NCI-H1048 (cell line): ENCODE data around the gene PAX5.

Experiments
- DNase-seq: peaks from one replicate; lab custom pipeline; 2025; lab: John Stamatoyannopoulos, UW

The PAX5 gene

GRCh38 chr9:36858805-36859375, 175.2 kb downstream of the PAX5 start:
- DNase-seq = no peak

- no peak for DNase-seq
These were observed 178.4 kb downstream of the PAX5 start for GRCh38 chr9:36855448-36856315.

DNA sequence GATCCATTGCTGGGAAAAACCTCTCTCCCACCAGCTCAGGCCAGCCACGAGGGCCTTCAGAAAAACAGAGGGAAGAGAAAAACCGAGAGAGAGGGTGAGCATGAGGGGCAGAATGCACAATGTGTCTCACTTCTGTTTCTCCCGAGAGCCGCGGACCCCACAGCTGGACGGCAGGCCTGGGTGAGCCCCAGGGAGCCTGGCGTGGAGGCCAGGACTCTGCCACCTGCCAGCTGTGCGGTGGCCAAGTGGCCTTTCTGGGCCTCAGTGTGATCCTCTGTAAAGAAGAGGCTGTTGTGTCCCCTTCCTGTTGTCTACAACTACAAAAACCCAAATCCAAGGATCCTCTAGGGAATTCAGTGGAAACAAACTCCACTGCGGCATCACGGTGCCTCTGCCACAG, 179.3 kb downstream of the PAX5 start:
- no peak for DNase-seq

DNA sequence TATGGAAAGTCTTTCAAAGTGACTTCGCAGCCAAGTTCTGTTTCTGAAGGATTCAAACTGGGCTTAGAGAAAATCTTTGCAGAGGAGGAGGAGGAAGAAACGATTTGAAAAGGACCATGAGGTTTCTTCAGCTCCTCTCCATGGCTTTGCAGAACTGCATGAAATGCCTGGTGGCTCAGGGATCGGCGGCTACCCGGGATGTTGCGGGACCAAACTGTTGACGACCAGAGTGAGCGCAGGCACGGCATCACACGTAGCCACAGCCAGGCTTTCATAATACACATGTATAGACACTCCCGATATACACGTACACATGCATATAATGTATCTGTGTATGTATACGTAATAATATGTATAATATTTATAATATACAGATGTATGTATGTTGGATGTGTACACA, 180.0 kb downstream of the PAX5 start:
- no peak for DNase-seq

- no peak for DNase-seq
These were observed 180.8 kb downstream of the PAX5 start for GRCh38 chr9:36853233-36853632.

- no peak for DNase-seq
These were observed 184.1 kb downstream of the PAX5 start for GRCh38 chr9:36849943-36850342.

DNA sequence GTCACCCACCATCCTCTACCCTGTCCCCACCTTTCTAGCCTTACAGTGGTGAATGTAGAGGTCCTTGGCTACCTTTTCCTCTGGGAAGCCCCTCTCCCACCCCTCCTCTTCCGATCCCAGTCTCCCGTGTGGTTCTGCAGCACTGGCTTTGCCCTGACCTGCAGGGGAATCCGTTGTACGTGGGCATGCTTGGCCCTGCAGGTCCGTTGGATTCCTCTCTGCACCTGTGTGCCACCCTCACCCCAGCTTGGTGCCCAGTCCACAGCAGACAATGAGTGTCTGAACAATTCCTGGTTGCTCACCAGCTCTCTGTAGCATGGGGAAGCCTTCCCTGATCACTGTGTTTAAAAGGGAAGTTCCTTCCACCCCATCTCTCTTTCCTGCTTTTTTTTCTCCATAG, 185.1 kb downstream of the PAX5 start:
- no peak for DNase-seq

GRCh38 chr9:36847781-36848673, 186.0 kb downstream of the PAX5 start:
- no peak for DNase-seq

- DNase-seq = no peak
These were observed 187.4 kb downstream of the PAX5 start for GRCh38 chr9:36846621-36847020.

- no peak for DNase-seq
These were observed 188.2 kb downstream of the PAX5 start for GRCh38 chr9:36845844-36846243.

GRCh38 chr9:36844961-36845360, 189.1 kb downstream of the PAX5 start:
- DNase-seq = no peak

- no peak for DNase-seq
These were observed 190.1 kb downstream of the PAX5 start for GRCh38 chr9:36843964-36844363.

DNA sequence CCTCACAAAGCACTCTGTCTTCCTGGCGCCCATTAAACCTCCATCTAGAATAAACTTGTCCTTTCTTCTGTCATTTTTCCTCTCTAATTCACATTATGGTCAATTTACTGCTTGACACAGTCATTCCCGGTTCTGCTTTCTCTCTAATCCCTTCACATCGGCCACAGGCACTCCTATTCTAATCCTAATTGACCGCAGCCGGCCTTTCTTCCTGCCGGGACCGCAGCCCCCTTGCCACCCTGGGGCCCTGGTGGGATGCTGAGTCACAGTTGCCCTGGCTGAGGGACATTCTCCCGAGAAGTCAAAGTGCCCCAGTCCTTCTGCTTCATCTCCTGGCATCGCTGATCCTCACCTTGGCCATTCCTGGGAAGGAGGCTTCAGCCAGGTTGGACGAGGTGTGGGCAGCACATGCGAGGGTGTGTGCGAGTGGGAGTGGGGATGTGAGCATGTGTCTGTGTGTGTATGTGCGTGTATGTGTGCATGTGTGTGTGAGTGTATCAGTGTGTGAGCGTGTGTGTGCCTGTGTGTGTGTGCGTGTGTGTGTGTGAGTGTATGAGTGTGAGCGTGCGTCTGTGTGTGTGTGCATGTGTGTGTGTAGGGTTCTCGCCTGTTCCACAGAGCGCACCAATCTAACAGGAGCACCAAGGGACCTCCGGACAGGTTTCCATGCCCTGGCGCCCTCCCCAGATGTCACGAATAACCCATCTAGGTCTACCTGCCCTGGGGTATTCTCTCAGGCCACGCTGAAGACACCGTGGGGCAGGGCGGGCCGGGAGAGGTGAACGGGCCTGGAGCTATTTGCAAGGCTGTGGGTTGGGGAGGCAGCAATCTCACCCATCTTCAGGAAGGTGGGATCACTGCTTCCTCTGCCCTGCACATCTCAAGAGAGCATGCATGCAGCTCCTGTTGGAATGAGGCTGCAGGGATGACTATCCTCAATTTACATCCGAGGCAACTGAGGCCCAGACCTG, 191.2 kb downstream of the PAX5 start:
- no peak for DNase-seq

- DNase-seq = no peak
These were observed 193.1 kb downstream of the PAX5 start for GRCh38 chr9:36840898-36841536.

- DNase-seq = no peak
These were observed 194.8 kb downstream of the PAX5 start for GRCh38 chr9:36839131-36839885.

DNA sequence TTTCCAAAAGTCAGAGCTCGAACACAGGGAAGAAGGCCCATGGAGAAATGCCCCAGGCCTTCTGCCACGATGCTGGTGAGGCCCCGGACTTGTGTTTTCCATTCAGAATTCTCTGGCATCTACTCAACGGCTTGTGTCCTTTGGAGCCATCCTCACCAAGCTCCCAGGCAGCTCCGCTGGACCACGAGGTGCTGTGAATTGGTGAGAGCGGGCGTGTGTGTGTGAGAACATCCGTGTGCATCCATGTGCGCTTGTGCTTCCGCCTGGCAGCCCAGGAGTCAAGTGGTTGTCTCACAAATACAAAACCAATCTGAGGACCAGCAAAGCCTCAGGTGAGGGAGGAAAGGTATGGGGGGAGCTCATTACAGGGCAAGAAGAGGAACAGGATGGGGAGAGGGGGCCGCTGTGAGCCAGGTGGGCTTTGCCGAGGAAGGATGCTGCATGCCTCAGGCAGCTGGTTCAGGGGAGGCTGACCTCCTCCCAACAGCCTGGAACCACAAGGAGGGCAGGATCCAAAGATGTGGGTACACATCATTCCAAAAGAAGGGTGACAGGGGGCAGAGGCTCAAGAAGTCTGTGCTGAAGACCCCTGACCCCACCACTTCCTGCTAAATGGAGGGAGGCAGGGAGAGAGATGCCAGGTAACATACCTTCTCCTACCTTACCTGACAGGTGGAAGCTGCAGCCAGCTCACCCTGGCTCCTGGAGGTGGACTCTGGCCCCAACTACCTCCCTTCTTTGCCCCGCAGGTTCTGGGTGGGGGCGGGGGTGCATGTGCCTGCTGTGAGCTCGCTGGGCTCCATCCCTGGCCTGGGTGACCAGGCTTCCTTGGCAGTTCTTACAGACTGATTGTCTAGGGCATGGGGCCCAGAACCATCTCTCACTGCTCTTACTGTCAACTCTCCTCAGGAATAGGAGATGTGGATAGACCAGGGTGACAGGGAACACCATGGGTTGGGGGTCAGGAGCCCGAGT, 196.3 kb downstream of the PAX5 start:
- DNase-seq = no peak

DNA sequence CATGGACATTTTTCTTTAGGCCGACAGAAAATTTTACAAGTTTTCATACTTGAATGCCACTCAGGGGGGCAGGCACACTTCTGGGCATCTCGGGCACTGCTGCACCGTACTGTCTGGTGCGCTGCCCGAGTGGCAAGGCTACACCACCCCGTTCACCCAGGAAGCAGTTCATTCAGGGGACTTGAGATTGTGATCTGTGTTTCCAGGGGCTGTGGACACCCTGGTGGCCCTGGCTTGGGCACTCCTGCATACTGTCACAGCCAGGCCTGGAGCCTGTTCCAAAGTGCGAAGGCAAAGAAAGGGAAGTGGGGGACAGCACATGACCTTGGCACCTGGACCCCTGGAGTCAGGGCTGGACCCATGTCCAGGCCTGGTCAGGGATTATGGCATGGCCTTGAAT, 197.6 kb downstream of the PAX5 start:
- no peak for DNase-seq

- DNase-seq = no peak
These were observed 198.6 kb downstream of the PAX5 start for GRCh38 chr9:36835271-36835996.
